ENCODE results near the gene NTNG1. TPM values are rescaled to one million over a fixed set of nuclear protein-coding genes. Genes with fewer than 3 reads are reported as not detected.

Gene NTNG1
- total and polyA plus RNA-seq, 12 donors = 0.06 TPM; not detected in 11

DNA sequence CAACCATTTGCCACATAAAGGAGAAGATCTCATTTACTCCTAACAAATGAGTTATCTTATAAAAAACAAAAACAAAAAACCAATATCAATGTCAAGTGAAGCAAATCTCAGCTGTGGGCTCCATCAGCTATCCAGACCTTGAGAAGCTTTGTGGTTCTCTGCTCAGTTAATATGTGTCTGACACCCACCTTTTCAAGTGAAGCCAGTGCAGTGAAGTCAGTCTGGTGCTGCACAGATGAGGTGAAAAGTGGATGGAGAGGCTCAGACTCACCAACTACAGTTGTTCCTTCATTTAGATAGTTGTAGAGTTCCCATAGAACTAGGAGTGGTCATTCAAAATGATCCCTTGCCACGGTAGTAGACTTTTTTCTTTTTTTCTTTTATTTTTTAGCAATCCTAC is 106.8 kb downstream of the NTNG1 start:
- Histone ChIP-seq H3K27me3 (no peaks in the 10 kb centered on the region), H3K9me3 (no peaks in the 10 kb centered on the region), H3K4me1 (no peaks in the 10 kb centered on the region), H3K27ac (no peak overlapping the region), H3K4me3 (no peak overlapping the region), H3K36me3 (no peaks in the 10 kb centered on the region)
- intact Hi-C loops (cut with DNase I) = no loop called here
- WGBS, 2 donors = 71 to 78% methylated on average over 1 of the region's 1 CpG
- TF ChIP-seq, protein P1, sequence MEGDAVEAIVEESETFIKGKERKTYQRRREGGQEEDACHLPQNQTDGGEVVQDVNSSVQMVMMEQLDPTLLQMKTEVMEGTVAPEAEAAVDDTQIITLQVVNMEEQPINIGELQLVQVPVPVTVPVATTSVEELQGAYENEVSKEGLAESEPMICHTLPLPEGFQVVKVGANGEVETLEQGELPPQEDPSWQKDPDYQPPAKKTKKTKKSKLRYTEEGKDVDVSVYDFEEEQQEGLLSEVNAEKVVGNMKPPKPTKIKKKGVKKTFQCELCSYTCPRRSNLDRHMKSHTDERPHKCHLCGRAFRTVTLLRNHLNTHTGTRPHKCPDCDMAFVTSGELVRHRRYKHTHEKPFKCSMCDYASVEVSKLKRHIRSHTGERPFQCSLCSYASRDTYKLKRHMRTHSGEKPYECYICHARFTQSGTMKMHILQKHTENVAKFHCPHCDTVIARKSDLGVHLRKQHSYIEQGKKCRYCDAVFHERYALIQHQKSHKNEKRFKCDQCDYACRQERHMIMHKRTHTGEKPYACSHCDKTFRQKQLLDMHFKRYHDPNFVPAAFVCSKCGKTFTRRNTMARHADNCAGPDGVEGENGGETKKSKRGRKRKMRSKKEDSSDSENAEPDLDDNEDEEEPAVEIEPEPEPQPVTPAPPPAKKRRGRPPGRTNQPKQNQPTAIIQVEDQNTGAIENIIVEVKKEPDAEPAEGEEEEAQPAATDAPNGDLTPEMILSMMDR (IDR thresholded peaks at IDR 0.05) = no peak
- ATAC-seq (no peak), DNase-seq (no peak)

DNA sequence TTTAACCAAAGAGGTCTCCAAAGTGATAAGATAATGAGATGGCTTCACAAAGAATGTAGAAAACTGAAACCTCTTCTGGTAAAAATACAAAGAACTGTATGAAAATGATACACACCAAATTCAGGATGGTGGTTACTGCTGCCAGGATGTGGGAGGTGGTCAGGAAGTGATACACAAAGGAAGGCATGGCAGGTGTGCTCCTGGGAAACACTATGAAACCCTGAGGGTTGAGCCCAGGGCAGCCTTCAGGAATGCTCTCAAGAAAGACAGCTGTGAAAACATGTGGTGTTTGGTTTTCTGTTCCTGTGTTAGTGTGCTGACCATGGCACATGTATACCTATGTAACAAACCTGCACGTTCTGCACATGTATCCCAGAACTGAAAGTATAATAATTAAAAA is 109.3 kb downstream of the NTNG1 start:
- Histone ChIP-seq H3K27me3 (peaks cover 0 to 4% (median 0%) of the 10 kb centered on the region in 7 donors), H3K27ac (no peak overlapping the region), H3K4me3 (no peak overlapping the region), H3K4me1 (no peaks in the 10 kb centered on the region), H3K36me3 (no peaks in the 10 kb centered on the region), H3K9me3 (no peaks in the 10 kb centered on the region)
- intact Hi-C loops (cut with DNase I) = no loop called here
- DNase-seq (no peak), ATAC-seq (no peak)
- WGBS, 2 donors = 69 to 77% methylated on average over 1 of the region's 1 CpG
- TF ChIP-seq, protein P1 (IDR thresholded peaks at IDR 0.05) = no peak

DNA sequence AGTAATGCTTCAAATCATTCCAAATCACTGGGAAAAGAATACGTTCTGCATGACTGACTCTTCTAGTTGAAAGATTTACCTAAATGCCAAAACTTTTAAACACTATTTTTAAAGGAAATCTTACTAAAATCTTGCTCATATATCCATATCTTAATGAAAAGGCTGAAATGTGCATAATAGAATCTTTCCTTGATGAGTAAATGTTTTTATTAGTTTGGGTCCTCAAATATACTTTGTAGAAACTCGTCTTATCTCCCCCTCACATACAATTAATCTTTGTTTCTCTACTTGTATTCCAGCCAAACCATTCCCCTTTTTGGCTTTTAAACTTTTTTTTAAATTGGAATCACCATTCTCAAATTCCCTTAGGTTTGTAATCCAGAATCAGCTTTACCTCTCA is 110.2 kb downstream of the NTNG1 start:
- 67 to 68% methylated on average over 2 of the region's 2 CpGs for WGBS, 2 donors
- no peaks in the 10 kb centered on the region for H3K9me3 ChIP-seq
- intact Hi-C loops (cut with DNase I) = no loop called here

DNA sequence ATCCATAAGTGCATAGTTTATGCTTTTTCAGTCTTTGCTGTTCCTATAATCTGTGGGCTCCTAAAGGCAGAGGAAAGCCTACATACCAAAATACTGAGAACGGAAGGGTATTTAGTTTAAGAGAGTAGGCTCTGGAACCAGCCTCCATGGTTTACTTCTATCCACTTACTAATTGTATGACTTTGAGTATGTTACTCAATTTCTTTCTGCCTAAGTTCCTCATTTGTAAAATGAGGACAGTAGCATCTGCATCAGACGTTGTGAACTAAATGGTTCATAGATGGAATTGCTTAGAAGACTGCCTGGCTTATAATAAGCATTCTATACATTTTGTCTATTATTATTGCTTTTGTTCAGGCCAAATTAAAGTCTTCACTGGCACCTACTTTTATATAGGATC is 111.0 kb downstream of the NTNG1 start:
- Histone ChIP-seq H3K4me1 (no peaks in the 10 kb centered on the region), H3K4me3 (no peak overlapping the region), H3K27me3 (peaks cover 0 to 10% (median 0%) of the 10 kb centered on the region in 7 donors), H3K9me3 (no peaks in the 10 kb centered on the region), H3K27ac (no peak overlapping the region), H3K36me3 (no peaks in the 10 kb centered on the region)
- 80 to 84% methylated on average over 2 of the region's 2 CpGs for WGBS, 2 donors
- no peak for ATAC-seq
- TF ChIP-seq, protein P1 (IDR thresholded peaks at IDR 0.05) = no peak
- DNase-seq = no peak
- intact Hi-C loops (cut with DNase I) = no loop called here

More for the DNA sequence above, 110.2 kb downstream of the NTNG1 start:
- no peak for DNase-seq
- TF ChIP-seq, protein P1 (IDR thresholded peaks at IDR 0.05) = no peak
- no peak for ATAC-seq
- H3K27me3 ChIP-seq = peaks cover 0 to 5% (median 0%) of the 10 kb centered on the region in 7 donors
- H3K4me3 ChIP-seq = no peak overlapping the region
- H3K27ac ChIP-seq = no peak overlapping the region
- H3K4me1 ChIP-seq = no peaks in the 10 kb centered on the region
- H3K36me3 ChIP-seq = no peaks in the 10 kb centered on the region
